AG04449 (cell line): Measurements from ENCODE around the gene LRP1-AS.

Source experiments
- CTCF ChIA-PET: fragments of 350-600 bp; formaldehyde crosslinking; extraction: SDS; loops from one replicate; lab custom pipeline; 2021; ENCODE audit warnings: antibody characterized with exemption; lab: Yijun Ruan, JAX
- POLR2A ChIA-PET: fragments of 400-600, 350-600 bp; formaldehyde crosslinking; extraction: SDS; loops from one replicate; lab custom pipeline; 2020; ENCODE audit warnings: antibody characterized with exemption, inconsistent platforms; lab: Yijun Ruan, JAX
- DNase-seq: peaks from one replicate; pipeline ENCODE4 v3.0.0-alpha.2; 2010; ENCODE audit warnings: low read depth, low spot score
- H3K4me3 ChIP-seq: 2 replicates; pipeline ENCODE4 v1.5.1; 2011; ENCODE audit warnings: low read depth, mild to moderate bottlenecking, control low read depth, low read length
- CTCF ChIP-seq: IDR thresholded peaks from one replicate; pipeline ENCODE4 v1.5.1; 2011; ENCODE audit warnings: mild to moderate bottlenecking, moderate library complexity, low read length, control low read depth, inconsistent platforms; ENCODE audit not compliant: insufficient read depth; ENCODE audit errors: missing control alignments

LRP1-AS gene

GRCh38 chr12:57131896-57132744 lies 15.3 kb downstream of the LRP1-AS start:
- H3K4me3 ChIP-seq: peak overlapping the region; percentile 87
- ChIA-PET POLR2A (interaction anchor here (0.9 to 1.9 kb wide), 6 partner anchors 15 to 107 kb away, joined by 3 to 13 read pairs (median 4); partner anchors contain the start of genes LRP1-AS, NAB2 and SHMT2), CTCF (interaction anchor here (1.0 to 24.7 kb wide), 8 partner anchors 9 to 82 kb away, joined by 3 to 874 read pairs (median 10); partner anchors contain the start of genes LRP1-AS and STAT6)
- DNase-seq: no peak
- TF ChIP-seq CTCF: no peak

- DNase-seq: no peak
- ChIA-PET POLR2A (interaction anchor here (0.6 to 1.7 kb wide), 4 partner anchors 18 to 44 kb away, joined by 3 to 9 read pairs (median 4); partner anchors contain the start of gene STAT6), CTCF (interaction anchor here (0.8 to 24.7 kb wide), 8 partner anchors 8 to 112 kb away, joined by 3 to 874 read pairs (median 12); partner anchors contain the start of gene STAT6)
- TF ChIP-seq CTCF: no peak
- H3K4me3 ChIP-seq: peak overlapping the region; percentile 87
Measured at GRCh38 chr12:57130941-57131340, 16.5 kb downstream of the LRP1-AS start.

- TF ChIP-seq CTCF: no peak
- H3K4me3 ChIP-seq: peak overlapping the region; percentile 87
- POLR2A ChIA-PET: interaction anchor here (0.5 to 1.7 kb wide), 6 partner anchors 13 to 42 kb away, joined by 3 to 9 read pairs (median 4); no protein-coding TSS in a partner anchor
- no peak for DNase-seq
- CTCF ChIA-PET: interaction anchor here (0.6 to 24.7 kb wide), 9 partner anchors 7 to 113 kb away, joined by 3 to 874 read pairs (median 6); partner anchors contain the start of gene STAT6
Measured at GRCh38 chr12:57129889-57130288, 17.5 kb downstream of the LRP1-AS start.

- peak overlapping the region; percentile 87 for H3K4me3 ChIP-seq
- no peak for DNase-seq
- TF ChIP-seq CTCF: no peak
- ChIA-PET POLR2A (interaction anchor here (1.0 to 1.7 kb wide), 8 partner anchors 12 to 100 kb away, joined by 3 to 9 read pairs (median 5); partner anchors contain the start of genes NAB2, NEMP1 and SHMT2), CTCF (interaction anchor here (0.6 to 24.7 kb wide), 8 partner anchors 7 to 114 kb away, joined by 3 to 874 read pairs (median 9); partner anchors contain the start of gene STAT6)
Measured at GRCh38 chr12:57129321-57129842, 18.0 kb downstream of the LRP1-AS start.

GRCh38 chr12:57128519-57129247 lies 18.7 kb downstream of the LRP1-AS start:
- CTCF ChIA-PET: interaction anchor here (0.7 to 24.7 kb wide), 14 partner anchors 6 to 114 kb away, joined by 3 to 874 read pairs (median 10); partner anchors contain the start of gene STAT6
- TF ChIP-seq CTCF: no peak
- H3K4me3 ChIP-seq: peak overlapping the region; percentile 87
- POLR2A ChIA-PET: interaction anchor here (1.0 to 2.3 kb wide), 18 partner anchors 8 to 112 kb away, joined by 3 to 23 read pairs (median 5); partner anchors contain the start of genes LRP1-AS, NAB2, NEMP1 and SHMT2
- no peak for DNase-seq
